Gastrocnemius medialis (tissue), 4 donors: ENCODE results near the gene SPECC1. TPM values are rescaled to one million over a fixed set of nuclear protein-coding genes. Genes with fewer than 3 reads are reported as not detected.

ENCODE experiments used
- ATAC-seq, 2 donors: fragments of 150-250 bp; one replicate each; pipeline ENCODE4 v1.9.1; 2016
- DNase-seq, 2 donors: peaks; one replicate each; pipeline ENCODE4 v3.0.0-alpha.2; 2019
- H3K27ac ChIP-seq, 4 donors: fragments of 200-600 bp; sonication (generic); 1 replicate in 1 of 4; 2 replicates in 3 of 4; pipeline ENCODE4 v1.5.1; 2016 to 2018; ENCODE audit warnings: mild to moderate bottlenecking in 2 of 4, moderate library complexity in 1 of 4
- H3K27me3 ChIP-seq, 3 donors: fragments of 200-600 bp; sonication (generic) in 2 of 3; 1 replicate in 1 of 3; 2 replicates in 2 of 3; pipeline versions ENCODE4 v1.5.1 to v1.6.0; 2016 to 2019; ENCODE audit warnings: mild to moderate bottlenecking in 1 of 3, moderate library complexity in 1 of 3
- H3K36me3 ChIP-seq, 2 donors: fragments of 200-600 bp; sonication (generic) in 1 of 2; one replicate each; pipeline ENCODE4 v1.5.1; 2017 to 2018
- H3K4me1 ChIP-seq, 2 donors: fragments of 200-600 bp; sonication (generic) in 1 of 2; one replicate each; pipeline ENCODE4 v1.5.1; 2016 to 2017; ENCODE audit warnings: mild to moderate bottlenecking in 2 of 2
- H3K4me3 ChIP-seq, 4 donors: fragments of 200-600 bp; sonication (generic) in 3 of 4; 1 replicate in 1 of 4; 2 replicates in 3 of 4; pipeline ENCODE4 v1.5.1; 2016 to 2019; ENCODE audit warnings: mild to moderate bottlenecking in 2 of 4
- H3K9me3 ChIP-seq, 3 donors: fragments of 200-600 bp; sonication (generic) in 2 of 3; 1 replicate in 1 of 3; 2 replicates in 2 of 3; pipeline ENCODE4 v1.5.1; 2016 to 2019
- POLR2A ChIP-seq, 2 donors: fragments of 450-650 bp; IDR thresholded peaks; one replicate each; pipeline ENCODE4 v1.6.1; 2017; ENCODE audit warnings: antibody characterized with exemption in 2 of 2, mild to moderate bottlenecking in 2 of 2, moderate library complexity in 2 of 2
- in situ Hi-C, 4 donors: fragments of 200-750 bp; cut with MboI; loops; one replicate each; pipeline versions ENCODE4 v1.15.0 to v1.8.0; 2017; ENCODE audit warnings: low sequenced_read_pairs in 4 of 4
- intact Hi-C: fragments of 100-400 bp; cut with DNase I; formaldehyde crosslinking; loops from one replicate; pipeline ENCODE4 v1.15.1; 2023; ENCODE audit warnings: low total_unique reads
- total RNA-seq, 4 donors: library from RNA; depleted of rRNA; stranded (reverse); fragments of >200 nt; gene quantifications; one replicate each; pipeline versions ENCODE4 v1.1.0 to v1.2.3, GENCODE V29; 2016
- TF ChIP-seq, protein P1 (sequence below), 5 experiments: fragments of 450-650 bp in 3 of 5; fragments of 200-600 bp in 2 of 5; sonication (generic) in 2 of 5; IDR thresholded peaks in 4 of 5; conservative IDR thresholded peaks in 1 of 5; 1 replicate in 4 of 5; 2 replicates in 1 of 5; pipeline ENCODE4 v1.5.1; 2016 to 2019; ENCODE audit warnings: antibody characterized with exemption in 5 of 5, mild to moderate bottlenecking in 3 of 5, moderate library complexity in 3 of 5

SPECC1 gene
- total RNA-seq, 4 donors from 2014 or later = 6.1 to 17.9 (median 9.5) TPM

DNA sequence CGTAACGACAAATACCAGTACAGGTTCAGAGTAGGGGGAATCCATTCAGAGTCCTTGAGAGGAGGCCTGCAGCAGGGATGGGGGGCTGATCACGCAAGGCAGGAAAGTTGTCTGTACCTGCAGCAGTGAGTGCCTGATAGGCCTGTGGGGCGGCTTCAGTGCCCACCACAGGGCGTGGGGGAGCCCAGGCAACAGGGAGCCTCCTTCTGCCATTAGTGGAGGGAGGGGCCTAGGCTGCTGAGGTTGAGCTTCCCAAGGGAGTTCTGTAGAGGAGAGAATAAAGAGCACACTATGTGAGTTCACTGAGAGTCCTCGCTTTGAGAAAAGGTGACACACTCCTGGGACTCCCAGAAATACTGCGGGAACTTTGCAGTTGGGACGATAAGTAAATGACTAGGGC is 134.6 kb downstream of the SPECC1 start:
- DNase-seq (no peak), ATAC-seq (no peak)
- Histone ChIP-seq H3K27me3 (no peaks in the 10 kb centered on the region), H3K4me1 (no peaks in the 10 kb centered on the region), H3K4me3 (no peak overlapping the region), H3K27ac (no peak overlapping the region), H3K9me3 (no peaks in the 10 kb centered on the region), H3K36me3 (no peaks in the 10 kb centered on the region)
- in situ Hi-C loops = no loop called here
- TF ChIP-seq, protein P1, sequence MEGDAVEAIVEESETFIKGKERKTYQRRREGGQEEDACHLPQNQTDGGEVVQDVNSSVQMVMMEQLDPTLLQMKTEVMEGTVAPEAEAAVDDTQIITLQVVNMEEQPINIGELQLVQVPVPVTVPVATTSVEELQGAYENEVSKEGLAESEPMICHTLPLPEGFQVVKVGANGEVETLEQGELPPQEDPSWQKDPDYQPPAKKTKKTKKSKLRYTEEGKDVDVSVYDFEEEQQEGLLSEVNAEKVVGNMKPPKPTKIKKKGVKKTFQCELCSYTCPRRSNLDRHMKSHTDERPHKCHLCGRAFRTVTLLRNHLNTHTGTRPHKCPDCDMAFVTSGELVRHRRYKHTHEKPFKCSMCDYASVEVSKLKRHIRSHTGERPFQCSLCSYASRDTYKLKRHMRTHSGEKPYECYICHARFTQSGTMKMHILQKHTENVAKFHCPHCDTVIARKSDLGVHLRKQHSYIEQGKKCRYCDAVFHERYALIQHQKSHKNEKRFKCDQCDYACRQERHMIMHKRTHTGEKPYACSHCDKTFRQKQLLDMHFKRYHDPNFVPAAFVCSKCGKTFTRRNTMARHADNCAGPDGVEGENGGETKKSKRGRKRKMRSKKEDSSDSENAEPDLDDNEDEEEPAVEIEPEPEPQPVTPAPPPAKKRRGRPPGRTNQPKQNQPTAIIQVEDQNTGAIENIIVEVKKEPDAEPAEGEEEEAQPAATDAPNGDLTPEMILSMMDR (IDR thresholded peaks at IDR 0.05 in 4 of 5, conservative IDR thresholded peaks at IDR 0.05 in 1 of 5) = no peak
- no peak for TF ChIP-seq POLR2A (IDR thresholded peaks at IDR 0.05)
- intact Hi-C loops = no loop called here

DNA sequence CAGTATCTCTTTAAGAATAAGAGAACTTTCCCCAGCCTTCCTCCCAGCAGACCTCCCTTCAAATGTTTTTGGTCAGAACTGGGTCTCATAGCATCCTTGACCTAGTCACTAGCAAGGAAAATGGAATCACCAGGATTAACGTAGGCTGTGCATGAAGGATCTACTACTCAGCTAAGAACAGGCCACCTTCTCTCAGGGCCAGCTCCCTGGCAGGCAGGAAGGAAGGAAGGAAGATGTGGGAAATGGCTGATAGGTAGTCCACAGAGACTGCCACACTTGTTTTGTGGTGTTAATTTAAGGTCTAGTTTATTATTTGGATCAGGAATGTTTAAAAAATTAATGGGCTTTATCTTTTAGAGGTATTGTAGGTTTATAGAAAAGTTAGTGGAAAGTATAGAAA is 136.4 kb downstream of the SPECC1 start:
- no peaks in the 10 kb centered on the region for H3K27me3 ChIP-seq
- H3K4me3 ChIP-seq = no peak overlapping the region
- H3K27ac ChIP-seq = no peak overlapping the region
- ATAC-seq (no peak), DNase-seq (no peak)
- in situ Hi-C loops (no loop called here), intact Hi-C loops (no loop called here)
- TF ChIP-seq POLR2A (IDR thresholded peaks at IDR 0.05) = no peak
- TF ChIP-seq, protein P1 (IDR thresholded peaks at IDR 0.05 in 4 of 5, conservative IDR thresholded peaks at IDR 0.05 in 1 of 5) = no peak
- H3K36me3 ChIP-seq = no peaks in the 10 kb centered on the region
- no peaks in the 10 kb centered on the region for H3K9me3 ChIP-seq
- H3K4me1 ChIP-seq = no peaks in the 10 kb centered on the region

GRCh38 chr17:20149251-20149650 is 140.1 kb downstream of the SPECC1 start:
- TF ChIP-seq, protein P1 (IDR thresholded peaks at IDR 0.05 in 4 of 5, conservative IDR thresholded peaks at IDR 0.05 in 1 of 5) = no peak
- no peak for TF ChIP-seq POLR2A (IDR thresholded peaks at IDR 0.05)
- Histone ChIP-seq H3K9me3 (no peaks in the 10 kb centered on the region), H3K27ac (no peak overlapping the region), H3K36me3 (no peaks in the 10 kb centered on the region), H3K4me1 (no peaks in the 10 kb centered on the region), H3K4me3 (no peak overlapping the region), H3K27me3 (no peaks in the 10 kb centered on the region)
- intact Hi-C loops (no loop called here), in situ Hi-C loops (no loop called here)
- DNase-seq = no peak
- no peak for ATAC-seq

DNA sequence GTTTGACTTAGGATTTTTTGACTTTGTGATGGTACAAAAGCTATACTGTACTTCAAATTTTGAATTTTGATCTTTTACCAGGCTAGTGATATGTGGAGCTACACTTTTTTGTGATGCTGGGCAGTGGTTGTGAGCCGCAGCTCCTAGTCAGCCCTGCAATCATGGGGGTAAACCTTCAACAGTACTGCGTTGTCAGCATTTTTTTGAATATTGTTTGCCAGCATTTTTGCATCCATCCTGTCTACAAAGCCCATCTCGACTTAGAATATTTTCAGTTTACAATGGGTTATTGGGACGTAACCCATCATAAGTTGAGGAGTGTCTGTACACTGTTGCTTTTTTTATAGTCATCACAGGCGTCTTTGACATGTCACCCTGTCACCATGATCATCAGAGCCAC is 142.0 kb downstream of the SPECC1 start:
- H3K4me1 ChIP-seq = peaks cover 0 to 4% of the 10 kb centered on the region in 2 donors
- intact Hi-C loops = no loop called here
- DNase-seq = no peak
- H3K27me3 ChIP-seq = no peaks in the 10 kb centered on the region
- no peak overlapping the region for H3K27ac ChIP-seq
- H3K4me3 ChIP-seq = no peak overlapping the region
- TF ChIP-seq, protein P1 (IDR thresholded peaks at IDR 0.05 in 4 of 5, conservative IDR thresholded peaks at IDR 0.05 in 1 of 5) = no peak
- TF ChIP-seq POLR2A (IDR thresholded peaks at IDR 0.05) = no peak
- in situ Hi-C loops = no loop called here
- ATAC-seq = no peak
- no peaks in the 10 kb centered on the region for H3K36me3 ChIP-seq
- no peaks in the 10 kb centered on the region for H3K9me3 ChIP-seq

DNA sequence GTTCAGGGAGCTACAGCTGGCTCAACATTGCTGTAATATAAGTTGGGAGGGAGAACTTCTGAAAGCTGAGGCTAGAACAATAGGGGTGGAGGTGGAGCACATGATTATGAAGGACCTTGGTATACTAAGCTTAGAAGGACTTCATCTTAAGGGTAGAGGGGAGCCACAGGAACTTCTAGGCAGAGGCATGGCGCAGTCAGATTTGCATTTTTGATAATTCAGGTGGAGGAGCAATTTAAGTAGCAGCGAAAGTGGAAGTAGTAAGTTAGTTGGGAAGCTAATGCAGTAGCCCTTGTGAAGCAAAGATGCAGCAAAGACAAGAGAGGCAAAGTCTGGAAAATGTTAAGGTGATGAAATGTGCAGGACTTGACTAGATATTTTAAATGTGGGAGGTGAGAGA is 144.1 kb downstream of the SPECC1 start:
- intact Hi-C loops = no loop called here
- ATAC-seq (no peak), DNase-seq (no peak)
- TF ChIP-seq, protein P1 (IDR thresholded peaks at IDR 0.05 in 4 of 5, conservative IDR thresholded peaks at IDR 0.05 in 1 of 5) = no peak
- TF ChIP-seq POLR2A (IDR thresholded peaks at IDR 0.05) = no peak
- no peaks in the 10 kb centered on the region for H3K36me3 ChIP-seq
- no peak overlapping the region for H3K4me3 ChIP-seq
- in situ Hi-C loops = no loop called here
- no peaks in the 10 kb centered on the region for H3K9me3 ChIP-seq
- peaks cover 6 to 14% of the 10 kb centered on the region in 2 donors for H3K4me1 ChIP-seq
- H3K27ac ChIP-seq = no peak overlapping the region
- peaks cover 10 to 14% (median 11%) of the 10 kb centered on the region in 3 donors for H3K27me3 ChIP-seq
